C4-2B (cell line): ENCODE measurements around the gene UHRF2.

Experiments used
- CTCF ChIP-seq: fragments of 450-650 bp; conservative IDR thresholded peaks from 2 replicates; pipeline ENCODE4 v1.5.1; 2017; ENCODE audit warnings: mild to moderate bottlenecking
- ZFX ChIP-seq: fragments of 450-650 bp; IDR thresholded peaks from 2 replicates; pipeline ENCODE4 v1.6.1; 2017

- TF ChIP-seq CTCF, result no peak
- TF ChIP-seq ZFX, result no peak
These were observed 136.3 kb downstream of the UHRF2 start for GRCh38 chr9:6549106-6549800.
